Measurements from ENCODE around the gene ELMOD2.

DNA sequence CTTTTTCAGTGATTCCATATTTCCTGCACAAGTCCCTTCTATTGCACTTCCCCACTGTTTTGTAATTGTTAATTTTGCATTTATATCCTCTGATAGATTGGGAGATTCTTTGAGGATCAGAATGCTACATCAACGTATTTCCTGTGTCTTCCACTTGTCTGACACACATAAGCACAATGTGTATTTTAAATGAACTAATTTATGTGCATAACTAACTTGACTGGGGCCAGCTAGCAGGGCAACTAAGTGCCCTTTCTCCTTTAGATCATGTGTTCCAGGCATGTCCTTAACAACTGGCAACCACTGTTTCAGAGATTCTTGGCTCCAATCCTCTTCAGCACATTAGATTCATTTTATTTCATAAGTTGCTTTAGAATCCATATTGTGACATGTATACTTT, 60.5 kb downstream of the ELMOD2 start:
- TF ChIP-seq, protein P1, sequence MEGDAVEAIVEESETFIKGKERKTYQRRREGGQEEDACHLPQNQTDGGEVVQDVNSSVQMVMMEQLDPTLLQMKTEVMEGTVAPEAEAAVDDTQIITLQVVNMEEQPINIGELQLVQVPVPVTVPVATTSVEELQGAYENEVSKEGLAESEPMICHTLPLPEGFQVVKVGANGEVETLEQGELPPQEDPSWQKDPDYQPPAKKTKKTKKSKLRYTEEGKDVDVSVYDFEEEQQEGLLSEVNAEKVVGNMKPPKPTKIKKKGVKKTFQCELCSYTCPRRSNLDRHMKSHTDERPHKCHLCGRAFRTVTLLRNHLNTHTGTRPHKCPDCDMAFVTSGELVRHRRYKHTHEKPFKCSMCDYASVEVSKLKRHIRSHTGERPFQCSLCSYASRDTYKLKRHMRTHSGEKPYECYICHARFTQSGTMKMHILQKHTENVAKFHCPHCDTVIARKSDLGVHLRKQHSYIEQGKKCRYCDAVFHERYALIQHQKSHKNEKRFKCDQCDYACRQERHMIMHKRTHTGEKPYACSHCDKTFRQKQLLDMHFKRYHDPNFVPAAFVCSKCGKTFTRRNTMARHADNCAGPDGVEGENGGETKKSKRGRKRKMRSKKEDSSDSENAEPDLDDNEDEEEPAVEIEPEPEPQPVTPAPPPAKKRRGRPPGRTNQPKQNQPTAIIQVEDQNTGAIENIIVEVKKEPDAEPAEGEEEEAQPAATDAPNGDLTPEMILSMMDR (conservative IDR thresholded peaks at IDR 0.05 in 1 of 2, IDR thresholded peaks at IDR 0.05 in 1 of 2; ENCODE audit: extremely low read depth in 1 of 2, insufficient read depth in 1 of 2, low read depth in 1 of 2, low read length in 2 of 2), result no peak
- no peak for TF ChIP-seq EZH2 (IDR thresholded peaks at IDR 0.05; ENCODE audit: borderline replicate concordance, low read length)

Data from mammary epithelial cell (primary cell).